Measurements from ENCODE around the gene MIP.

- TF ChIP-seq ISL1 (CRISPR knock-in tag; IDR thresholded peaks at IDR 0.05) (no peak), BACH2 (CRISPR knock-in tag; IDR thresholded peaks at IDR 0.05; ENCODE audit: borderline replicate concordance) (no peak), ESRRG (CRISPR knock-in tag; IDR thresholded peaks at IDR 0.05) (no peak), PPARA (CRISPR knock-in tag; IDR thresholded peaks at IDR 0.05; ENCODE audit: borderline replicate concordance) (no peak), RARB (CRISPR knock-in tag; IDR thresholded peaks at IDR 0.05) (no peak), TOX (CRISPR knock-in tag; IDR thresholded peaks at IDR 0.05; ENCODE audit: borderline replicate concordance) (no peak), ZNF70 (CRISPR knock-in tag; IDR thresholded peaks at IDR 0.05) (no peak), ZFP3 (CRISPR knock-in tag; IDR thresholded peaks at IDR 0.05) (no peak), PATZ1 (CRISPR knock-in tag; IDR thresholded peaks at IDR 0.05; ENCODE audit: borderline replicate concordance) (no peak), ZNF8 (CRISPR knock-in tag; IDR thresholded peaks at IDR 0.05) (no peak), ZFP30 (CRISPR knock-in tag; IDR thresholded peaks at IDR 0.05) (no peak)
Observed at GRCh38 chr12:56454557-56454956, at the start of gene MIP.

All from SK-N-SH treated with all-trans-retinoic acid at 6 μM for 48 hours (cell line).